NCI-H146 treated with DMSO at 0.1 percent for 48 hours (cell line): ENCODE measurements around the gene NRBP1.
A peak's percentile ranks its signal among the peaks of the same experiment; 100 is the strongest.
"Not testable (repeated sequence)": the region's sequence is repeated elsewhere in the genome, so short reads cannot be mapped to it uniquely, and the experiment has no call there.

ENCODE experiments used
- DNase-seq: peaks from one replicate; lab custom pipeline; 2025; ENCODE audit not compliant: unreplicated experiment; lab: John Stamatoyannopoulos, UW

The NRBP1 gene

GRCh38 chr2:27421660-27422250 lies 6.7 kb upstream of the NRBP1 start:
- no peak for DNase-seq

GRCh38 chr2:27422958-27423357 lies 5.5 kb upstream of the NRBP1 start:
- DNase-seq: no peak

- not testable (repeated sequence) for DNase-seq
Observed at GRCh38 chr2:27425039-27425438, 3.4 kb upstream of the NRBP1 start.

GRCh38 chr2:27427863-27428212 lies 593 bp upstream of the NRBP1 start:
- DNase-seq: no peak

GRCh38 chr2:27428978-27429541 lies 629 bp downstream of the NRBP1 start:
- peak; percentile 50 for DNase-seq

- no peak for DNase-seq
Observed at GRCh38 chr2:27431395-27431794, 3.0 kb downstream of the NRBP1 start.

GRCh38 chr2:27435628-27436027 lies 7.2 kb downstream of the NRBP1 start:
- DNase-seq: no peak

GRCh38 chr2:27441226-27441926 lies 12.9 kb downstream of the NRBP1 start:
- no peak for DNase-seq

GRCh38 chr2:27441958-27442919 lies 13.8 kb downstream of the NRBP1 start, which contains the start of gene KRTCAP3:
TSS of gene KRTCAP3 (plus strand) at chr2:27442381. CDS start at chr2:27442413, 32 bp downstream.
- DNase-seq: peak; percentile 47

- no peak for DNase-seq
Observed at GRCh38 chr2:27442920-27443282, 14.5 kb downstream of the NRBP1 start.

- no peak for DNase-seq
Observed at GRCh38 chr2:27445155-27445554, 16.7 kb downstream of the NRBP1 start.

GRCh38 chr2:27445615-27446014 lies 17.2 kb downstream of the NRBP1 start:
- DNase-seq: no peak

- DNase-seq: no peak
Observed at GRCh38 chr2:27446057-27446456, 17.6 kb downstream of the NRBP1 start.

- DNase-seq: peak; percentile 80
Observed at GRCh38 chr2:27448381-27448780, 19.9 kb downstream of the NRBP1 start.

GRCh38 chr2:27451095-27451494 lies 22.7 kb downstream of the NRBP1 start:
- no peak for DNase-seq

- DNase-seq: no peak
Observed at GRCh38 chr2:27453968-27454367, 25.5 kb downstream of the NRBP1 start.

GRCh38 chr2:27461118-27461517 lies 32.7 kb downstream of the NRBP1 start:
- no peak for DNase-seq

GRCh38 chr2:27464443-27464842 lies 36.0 kb downstream of the NRBP1 start:
- no peak for DNase-seq

GRCh38 chr2:27471961-27472360 lies 43.5 kb downstream of the NRBP1 start:
- DNase-seq: no peak

- DNase-seq: no peak
Observed at GRCh38 chr2:27485496-27485895, 57.1 kb downstream of the NRBP1 start.

GRCh38 chr2:27489118-27489497 lies 60.7 kb downstream of the NRBP1 start:
- peak; percentile 47 for DNase-seq
